Esophagus muscularis mucosa (tissue), 4 donors: Measurements from ENCODE around the gene UBP1. TPM values are rescaled to one million over a fixed set of nuclear protein-coding genes. Genes with fewer than 3 reads are reported as not detected.

ENCODE experiments used
- DNase-seq: peaks from one replicate; pipeline ENCODE4 v3.0.0-alpha.2; 2017; ENCODE audit errors: extremely low spot score
- H3K27ac ChIP-seq, 4 donors: fragments of 200-600 bp; sonication (generic); replicated peaks in 1 of 4; 1 replicate in 3 of 4; 2 replicates in 1 of 4; pipeline ENCODE4 v1.5.1; 2016 to 2019; ENCODE audit warnings: mild to moderate bottlenecking in 1 of 4
- H3K27me3 ChIP-seq, 4 donors: fragments of 200-600 bp; sonication (generic); one replicate each; pipeline versions ENCODE4 v1.5.1 to v1.6.0; 2016 to 2019
- H3K36me3 ChIP-seq, 4 donors: fragments of 200-600 bp; sonication (generic); one replicate each; pipeline ENCODE4 v1.5.1; 2016 to 2019
- H3K4me1 ChIP-seq, 4 donors: fragments of 200-600 bp; sonication (generic); one replicate each; pipeline ENCODE4 v1.5.1; 2016 to 2019
- H3K4me3 ChIP-seq, 4 donors: fragments of 200-600 bp; sonication (generic); 1 replicate in 2 of 4; 2 replicates in 2 of 4; pipeline ENCODE4 v1.5.1; 2016 to 2019; ENCODE audit warnings: mild to moderate bottlenecking in 4 of 4, moderate library complexity in 1 of 4
- H3K9me3 ChIP-seq, 4 donors: fragments of 200-600 bp; sonication (generic); 1 replicate in 3 of 4; 2 replicates in 1 of 4; pipeline ENCODE4 v1.5.1; 2016 to 2019
- EP300 ChIP-seq: sonication (generic); formaldehyde crosslinking; IDR thresholded peaks from one replicate; pipeline ENCODE4 v1.6.1; 2017; ENCODE audit warnings: antibody characterized with exemption
- POLR2A ChIP-seq: fragments of 450-650 bp; IDR thresholded peaks from one replicate; pipeline ENCODE4 v1.6.1; 2017; ENCODE audit warnings: antibody characterized with exemption, moderate library complexity, mild to moderate bottlenecking, low read depth
- POLR2AphosphoS5 ChIP-seq, 2 donors: sonication (generic); formaldehyde crosslinking; IDR thresholded peaks; one replicate each; pipeline ENCODE4 v1.6.1; 2017; ENCODE audit warnings: antibody characterized with exemption in 2 of 2
- WGBS: methylation state at CpG from one replicate; pipeline ENCODE4 v1.1.5; 2018; 5-methylcytosine and 5-hydroxymethylcytosine counted together
- intact Hi-C: fragments of 100-400 bp; cut with DNase I; formaldehyde crosslinking; loops from one replicate; pipeline ENCODE4 v1.15.1; 2023
- total RNA-seq, 4 donors: library from RNA; depleted of rRNA; stranded (reverse); fragments of >200 nt; gene quantifications; one replicate each; pipeline versions ENCODE4 v1.1.0 to v1.2.1, GENCODE V29; 2016
- TF ChIP-seq, protein P1 (sequence below), 3 experiments: fragments of 200-600 bp in 2 of 3; fragments of 450-650 bp in 1 of 3; sonication (generic) in 2 of 3; IDR thresholded peaks; one replicate each; pipeline ENCODE4 v1.5.1; 2017 to 2019; ENCODE audit warnings: antibody characterized with exemption in 3 of 3, mild to moderate bottlenecking in 2 of 3, moderate library complexity in 1 of 3

UBP1 gene
- total RNA-seq, 4 donors from 2014 or later, result 68.4 to 78.3 (median 76.9) TPM

DNA sequence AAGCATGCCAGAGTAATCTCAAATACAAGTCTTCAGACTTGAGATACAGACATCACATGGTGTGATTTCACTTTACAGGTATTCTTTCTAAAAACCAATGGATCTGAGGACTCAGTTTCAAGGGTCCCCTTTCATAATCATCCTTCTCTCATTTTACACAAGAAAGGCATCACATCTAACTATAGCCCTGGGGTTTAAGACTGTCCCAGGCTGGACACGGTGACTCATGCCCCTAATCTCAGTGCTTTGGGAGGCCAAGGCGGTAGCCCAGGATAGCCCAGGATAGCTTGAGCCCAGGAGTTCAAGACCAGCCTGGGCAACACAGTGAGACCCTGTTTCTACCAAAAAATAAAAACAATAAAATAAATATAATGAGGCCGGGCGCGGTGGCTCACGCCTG, 36.4 kb downstream of the UBP1 start:
- intact Hi-C loops, result no loop called here
- Histone ChIP-seq H3K27ac (no peak overlapping the region), H3K27me3 (no peaks in the 10 kb centered on the region), H3K4me1 (no peaks in the 10 kb centered on the region), H3K4me3 (no peak overlapping the region), H3K36me3 (peaks cover 51 to 98% (median 89%) of the 10 kb centered on the region in 4 donors), H3K9me3 (no peaks in the 10 kb centered on the region)
- WGBS, result 93% methylated on average over 6 of the region's 6 CpGs
- TF ChIP-seq, protein P1, sequence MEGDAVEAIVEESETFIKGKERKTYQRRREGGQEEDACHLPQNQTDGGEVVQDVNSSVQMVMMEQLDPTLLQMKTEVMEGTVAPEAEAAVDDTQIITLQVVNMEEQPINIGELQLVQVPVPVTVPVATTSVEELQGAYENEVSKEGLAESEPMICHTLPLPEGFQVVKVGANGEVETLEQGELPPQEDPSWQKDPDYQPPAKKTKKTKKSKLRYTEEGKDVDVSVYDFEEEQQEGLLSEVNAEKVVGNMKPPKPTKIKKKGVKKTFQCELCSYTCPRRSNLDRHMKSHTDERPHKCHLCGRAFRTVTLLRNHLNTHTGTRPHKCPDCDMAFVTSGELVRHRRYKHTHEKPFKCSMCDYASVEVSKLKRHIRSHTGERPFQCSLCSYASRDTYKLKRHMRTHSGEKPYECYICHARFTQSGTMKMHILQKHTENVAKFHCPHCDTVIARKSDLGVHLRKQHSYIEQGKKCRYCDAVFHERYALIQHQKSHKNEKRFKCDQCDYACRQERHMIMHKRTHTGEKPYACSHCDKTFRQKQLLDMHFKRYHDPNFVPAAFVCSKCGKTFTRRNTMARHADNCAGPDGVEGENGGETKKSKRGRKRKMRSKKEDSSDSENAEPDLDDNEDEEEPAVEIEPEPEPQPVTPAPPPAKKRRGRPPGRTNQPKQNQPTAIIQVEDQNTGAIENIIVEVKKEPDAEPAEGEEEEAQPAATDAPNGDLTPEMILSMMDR (IDR thresholded peaks at IDR 0.05), result no peak
- TF ChIP-seq POLR2AphosphoS5 (IDR thresholded peaks at IDR 0.05) (no peak), EP300 (no peak), POLR2A (no peak)
- no peak for DNase-seq

DNA sequence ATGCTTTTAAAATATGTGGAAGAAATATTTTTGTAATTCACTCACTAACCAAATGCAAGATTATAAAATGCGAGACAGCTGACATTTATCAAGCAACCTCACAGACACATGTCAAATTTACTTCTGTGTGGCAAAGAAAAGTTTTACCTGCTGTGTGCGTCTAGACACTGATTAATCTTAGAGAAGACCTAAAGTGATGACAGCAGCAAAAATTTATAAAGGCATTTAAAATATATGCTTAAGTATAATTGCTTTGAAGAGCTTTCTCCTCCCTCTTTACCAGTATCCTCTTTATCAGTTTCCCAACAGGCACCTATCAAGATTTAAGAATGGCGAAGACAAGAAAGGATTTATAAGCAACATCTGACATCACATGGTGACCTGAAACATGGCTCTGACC, 37.3 kb downstream of the UBP1 start:
- Histone ChIP-seq H3K4me1 (no peaks in the 10 kb centered on the region), H3K36me3 (peaks cover 55 to 98% (median 89%) of the 10 kb centered on the region in 4 donors), H3K27ac (no peak overlapping the region), H3K27me3 (no peaks in the 10 kb centered on the region), H3K4me3 (no peak overlapping the region), H3K9me3 (no peaks in the 10 kb centered on the region)
- no peak for TF ChIP-seq EP300
- TF ChIP-seq POLR2AphosphoS5 (IDR thresholded peaks at IDR 0.05), result no peak
- no peak for TF ChIP-seq POLR2A
- TF ChIP-seq, protein P1 (IDR thresholded peaks at IDR 0.05), result no peak
- 97% methylated on average over 3 of the region's 3 CpGs for WGBS
- intact Hi-C loops, result no loop called here
- DNase-seq, result no peak

DNA sequence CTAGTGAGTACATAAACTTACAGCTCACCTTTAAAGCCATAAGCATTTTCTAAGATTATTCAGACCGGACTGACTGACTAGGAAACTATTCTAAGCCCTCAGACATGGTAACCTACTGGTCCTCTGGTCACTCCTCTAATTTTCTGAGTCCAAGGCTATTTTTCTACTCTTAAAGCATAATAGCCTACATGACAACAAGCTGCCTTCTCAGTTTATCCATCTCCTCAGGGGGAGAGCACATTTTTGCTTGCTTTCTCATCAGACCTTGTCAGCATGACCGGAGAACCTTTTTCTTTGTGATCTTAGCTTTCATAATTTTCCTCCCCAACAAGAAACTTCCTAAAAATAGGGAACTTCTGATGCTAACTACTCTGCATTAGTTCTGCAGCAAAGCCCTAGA, 38.4 kb downstream of the UBP1 start:
- no peaks in the 10 kb centered on the region for H3K9me3 ChIP-seq
- no peak overlapping the region for H3K4me3 ChIP-seq
- intact Hi-C loops, result no loop called here
- H3K27ac ChIP-seq, result no peak overlapping the region
- 90% methylated on average over 2 of the region's 2 CpGs for WGBS
- no peaks in the 10 kb centered on the region for H3K4me1 ChIP-seq
- no peaks in the 10 kb centered on the region for H3K27me3 ChIP-seq
- H3K36me3 ChIP-seq, result peaks cover 57 to 98% (median 85%) of the 10 kb centered on the region in 4 donors
- TF ChIP-seq EP300 (no peak), POLR2AphosphoS5 (IDR thresholded peaks at IDR 0.05) (no peak), POLR2A (no peak)
- TF ChIP-seq, protein P1 (IDR thresholded peaks at IDR 0.05), result no peak
- no peak for DNase-seq

DNA sequence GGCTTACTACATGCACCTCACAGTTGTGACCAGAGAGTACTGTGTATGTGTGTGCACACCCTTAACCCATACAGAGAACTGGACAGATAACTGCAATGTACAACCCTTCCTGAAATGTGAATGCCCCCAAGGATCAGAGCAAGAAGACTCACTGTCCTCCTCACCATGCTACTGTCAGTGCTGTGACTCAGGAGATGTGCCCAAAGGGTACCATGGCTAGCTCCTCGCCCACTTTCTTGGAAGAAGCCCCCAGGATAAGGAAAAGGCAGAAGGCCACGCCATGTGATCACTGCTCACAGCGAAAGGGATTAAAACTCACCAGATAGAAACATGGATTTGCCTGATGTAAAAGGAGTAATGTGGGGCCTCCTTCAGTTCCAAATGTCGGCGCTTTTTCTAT, 41.8 kb downstream of the UBP1 start:
- Histone ChIP-seq H3K36me3 (peaks cover 52 to 97% (median 85%) of the 10 kb centered on the region in 4 donors), H3K27ac (no peak overlapping the region)
- WGBS, result 92% methylated on average over 5 of the region's 5 CpGs

More for the DNA sequence above, 41.8 kb downstream of the UBP1 start:
- Histone ChIP-seq H3K27me3 (no peaks in the 10 kb centered on the region), H3K9me3 (no peaks in the 10 kb centered on the region), H3K4me1 (no peaks in the 10 kb centered on the region), H3K4me3 (no peak overlapping the region)
- intact Hi-C loops, result no loop called here
- TF ChIP-seq, protein P1 (IDR thresholded peaks at IDR 0.05), result no peak
- TF ChIP-seq EP300 (no peak), POLR2A (no peak), POLR2AphosphoS5 (IDR thresholded peaks at IDR 0.05) (no peak)
- no peak for DNase-seq
